Right cardiac atrium (tissue), 5 donors: ENCODE measurements around the gene SLC23A1. TPM values are rescaled to one million over a fixed set of nuclear protein-coding genes. Genes with fewer than 3 reads are reported as not detected.
"Not testable (repeated sequence)": the region's sequence is repeated elsewhere in the genome, so short reads cannot be mapped to it uniquely, and the experiment has no call there.

Source experiments
- ATAC-seq, 2 donors: fragments of 200-7000 bp; cut with Tn5 transposase; one replicate each; pipeline versions ENCODE4 v1.8.0 to v1.9.1; 2020; ENCODE audit warnings: moderate library complexity in 2 of 2, mild to moderate bottlenecking in 1 of 2
- DNase-seq, 3 donors: peaks; one replicate each; pipeline ENCODE4 v3.0.0-alpha.2; 2020
- H3K27ac ChIP-seq: one replicate; pipeline ENCODE4 v1.5.1; 2013; ENCODE audit warnings: mild to moderate bottlenecking, low read length, control low read depth, moderate library complexity
- H3K27me3 ChIP-seq: one replicate; pipeline ENCODE4 v1.6.1; 2013; ENCODE audit not compliant: control insufficient read depth, insufficient read depth
- H3K4me1 ChIP-seq: one replicate; pipeline ENCODE4 v1.6.1; 2013; ENCODE audit warnings: low read length; ENCODE audit not compliant: control insufficient read depth, insufficient read depth
- H3K4me3 ChIP-seq: one replicate; pipeline ENCODE4 v1.5.1; 2013; ENCODE audit warnings: low read length, control low read depth
- H3K9me3 ChIP-seq: one replicate; pipeline ENCODE4 v1.6.1; 2013; ENCODE audit warnings: low read length; ENCODE audit not compliant: control insufficient read depth
- WGBS: extraction: QIAGEN DNeasy Blood & Tissue Kit; methylation state at CpG from one replicate; pipeline ENCODE4 v1.1.7; 2013; 5-methylcytosine and 5-hydroxymethylcytosine counted together
- intact Hi-C, 4 donors: fragments of 100-400 bp; cut with DNase I; formaldehyde crosslinking; loops; one replicate each; pipeline versions ENCODE4 v1.11.0 to v1.14.0; 2022 to 2023
- polyA plus RNA-seq: library from polyadenylated mRNA; stranded (reverse); fragments of 200-250 nt; gene quantifications from one replicate; pipeline ENCODE4 v1.2.3, GENCODE V29; 2013
- total RNA-seq, 4 donors: library from RNA; stranded (reverse); fragmentation: NEBNext Ultra II Directional; extraction: Animal tissue kit (Norgen Biotek cat#: 25700); gene quantifications; one replicate each; pipeline ENCODE4 v1.2.1, GENCODE V29; 2021
- donor health status: healthy with polysubstance abuse.
- donor health status: DM: no; HTN: yes; CAD: no.
- donor health status: DM: no; HTN: no; CAD: no.
- donor health status: DM: no; HTN: yes; CAD: no; lungs with severe emphysema.
- donor health status: DM: yes; HTN: yes; CAD: no.

Gene SLC23A1
- total and polyA plus RNA-seq, 5 donors, result 0.18 TPM; not detected in 4

GRCh38 chr5:139388198-139388821 lies 5.2 kb upstream of the SLC23A1 start:
- Histone ChIP-seq H3K4me1 (peaks cover 5% of the 10 kb centered on the region), H3K9me3 (no peaks in the 10 kb centered on the region), H3K27ac (no peak overlapping the region), H3K4me3 (no peak overlapping the region), H3K27me3 (no peaks in the 10 kb centered on the region)
- DNase-seq (peak; percentile 48 to 77 (median 77)), ATAC-seq (peak; percentile 28 to 50)
- WGBS, result 13% methylated on average over 8 of the region's 8 CpGs
- intact Hi-C loops, result no loop called here

- Histone ChIP-seq H3K27me3 (no peaks in the 10 kb centered on the region), H3K27ac (no peak overlapping the region), H3K9me3 (no peaks in the 10 kb centered on the region), H3K4me3 (no peak overlapping the region), H3K4me1 (peaks cover 5% of the 10 kb centered on the region)
- peak in 1 of 3 donors; percentile 41 for DNase-seq
- ATAC-seq, result no peak
- 60% methylated on average over 10 of the region's 10 CpGs for WGBS
- intact Hi-C loops, result no loop called here
Measured at GRCh38 chr5:139387611-139388197, 4.6 kb upstream of the SLC23A1 start.

GRCh38 chr5:139386956-139387355 lies 3.9 kb upstream of the SLC23A1 start:
- H3K4me1 ChIP-seq, ATAC-seq, H3K9me3 ChIP-seq, H3K4me3 ChIP-seq, H3K27ac ChIP-seq, H3K27me3 ChIP-seq, intact Hi-C loops: not testable (repeated sequence)
- 96% methylated on average over 10 of the region's 10 CpGs for WGBS
- peak in 1 of 3 donors; percentile 29 for DNase-seq

GRCh38 chr5:139386050-139386438 lies 2.9 kb upstream of the SLC23A1 start:
- no peaks in the 10 kb centered on the region for H3K9me3 ChIP-seq
- intact Hi-C loops, result no loop called here
- peaks cover 5% of the 10 kb centered on the region for H3K4me1 ChIP-seq
- ATAC-seq, result no peak
- 82% methylated on average over 5 of the region's 5 CpGs for WGBS
- DNase-seq, result no peak
- H3K4me3 ChIP-seq, result no peak overlapping the region
- H3K27me3 ChIP-seq, result no peaks in the 10 kb centered on the region
- no peak overlapping the region for H3K27ac ChIP-seq

- peak; percentile 3 to 29 for ATAC-seq
Measured at GRCh38 chr5:139385061-139386049, 2.3 kb upstream of the SLC23A1 start.

GRCh38 chr5:139384591-139385051 lies 1.5 kb upstream of the SLC23A1 start:
- 73% methylated on average over 9 of the region's 9 CpGs for WGBS
- Histone ChIP-seq H3K27ac (peak overlapping the region; percentile 30), H3K4me1 (peaks cover 5% of the 10 kb centered on the region), H3K4me3 (peak overlapping the region; percentile 37), H3K9me3 (no peaks in the 10 kb centered on the region), H3K27me3 (no peaks in the 10 kb centered on the region)
- peak in 1 of 3 donors; percentile 24 for DNase-seq
- no peak for ATAC-seq
- intact Hi-C loops, result no loop called here

More at GRCh38 chr5:139385061-139386049, 2.3 kb upstream of the SLC23A1 start:
- Histone ChIP-seq H3K4me1 (peaks cover 5% of the 10 kb centered on the region), H3K27me3 (no peaks in the 10 kb centered on the region), H3K4me3 (peak overlapping the region; percentile 37), H3K9me3 (no peaks in the 10 kb centered on the region), H3K27ac (peak overlapping the region; percentile 30)
- peak in 1 of 3 donors; percentile 20 for DNase-seq
- 47% methylated on average over 8 of the region's 8 CpGs for WGBS
- intact Hi-C loops, result no loop called here

- no peak overlapping the region for H3K4me3 ChIP-seq
- ATAC-seq (peak in 1 of 2 donors; percentile 8), DNase-seq (peak in 1 of 3 donors; percentile 64)
- intact Hi-C loops, result no loop called here
- 81% methylated on average over 7 of the region's 7 CpGs for WGBS
- no peaks in the 10 kb centered on the region for H3K9me3 ChIP-seq
- no peaks in the 10 kb centered on the region for H3K27me3 ChIP-seq
- H3K27ac ChIP-seq, result no peak overlapping the region
- peaks cover 5% of the 10 kb centered on the region for H3K4me1 ChIP-seq
Measured at GRCh38 chr5:139383993-139384590, 995 bp upstream of the SLC23A1 start.

DNA sequence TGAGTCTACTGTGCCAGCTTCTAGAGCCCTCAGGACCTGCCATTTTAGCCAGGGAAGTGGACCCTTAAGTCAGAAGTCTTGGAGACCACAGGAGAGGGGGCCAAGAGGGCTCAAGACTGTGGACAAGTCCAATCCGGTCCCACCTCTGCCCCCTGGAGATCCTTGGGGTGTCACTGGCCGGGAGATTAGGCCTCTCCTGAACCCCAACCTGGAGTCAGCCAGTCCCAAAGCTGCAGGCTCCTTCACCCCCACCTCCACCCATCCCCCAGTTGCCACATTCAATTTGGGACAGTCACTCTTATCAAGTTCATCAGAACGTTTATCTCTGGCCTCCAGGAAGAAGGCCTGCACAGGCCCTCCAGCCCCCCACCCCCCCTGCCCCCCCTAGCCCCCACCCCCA lies 290 bp downstream of the SLC23A1 start:
- ATAC-seq (no peak), DNase-seq (peak in 1 of 3 donors; percentile 7)
- Histone ChIP-seq H3K27ac (no peak overlapping the region), H3K27me3 (no peaks in the 10 kb centered on the region), H3K9me3 (no peaks in the 10 kb centered on the region), H3K4me1 (peaks cover 1% of the 10 kb centered on the region), H3K4me3 (no peak overlapping the region)
- intact Hi-C loops, result no loop called here
- WGBS, result 43% methylated on average over 3 of the region's 3 CpGs

GRCh38 chr5:139381837-139382761 lies 998 bp downstream of the SLC23A1 start:
- H3K4me3 ChIP-seq, result no peak overlapping the region
- peaks cover 1% of the 10 kb centered on the region for H3K4me1 ChIP-seq
- WGBS, result 77% methylated on average over 28 of the region's 28 CpGs
- DNase-seq, result peak in 1 of 3 donors; percentile 24
- H3K9me3 ChIP-seq, result no peaks in the 10 kb centered on the region
- no peak for ATAC-seq
- H3K27me3 ChIP-seq, result no peaks in the 10 kb centered on the region
- intact Hi-C loops, result no loop called here
- no peak overlapping the region for H3K27ac ChIP-seq
